Spleen (tissue), 7 donors: ENCODE measurements around the gene MCF2L.

Experiments used
- CTCF ChIP-seq, 11 experiments: fragments of 200-600 bp in 7 of 11; fragments of 450-650 bp in 4 of 11; sonication (generic) in 4 of 11; IDR thresholded peaks in 8 of 11; conservative IDR thresholded peaks in 3 of 11; 1 replicate in 7 of 11; 2 replicates in 4 of 11; pipeline versions ENCODE4 v1.4.0 to v1.8.0; 2016 to 2021; ENCODE audit warnings: antibody characterized with exemption in 11 of 11, inconsistent platforms in 4 of 11, mild to moderate bottlenecking in 1 of 11
- POLR2AphosphoS5 ChIP-seq, 3 donors: sonication (generic); formaldehyde crosslinking; IDR thresholded peaks; one replicate each; pipeline ENCODE4 v1.5.1; 2017; ENCODE audit warnings: antibody characterized with exemption in 3 of 3
- donor health status: DM: no; HTN: no; CAD: no; lungs with moderate emphysema.
- donor health status: DM: no; HTN: no; CAD: no.
- donor health status: DM: no; HTN: no; CAD: no.

GRCh38 chr13:112981451-112981850 lies 12.4 kb downstream of the MCF2L start:
- TF ChIP-seq POLR2AphosphoS5 (IDR thresholded peaks at IDR 0.05) (no peak), CTCF (IDR thresholded peaks at IDR 0.05 in 8 of 11, conservative IDR thresholded peaks at IDR 0.05 in 3 of 11) (no peak)
